ENCODE data around the gene HS2ST1. TPM values are rescaled to one million over a fixed set of nuclear protein-coding genes. Genes with fewer than 3 reads are reported as not detected.
"Not testable (repeated sequence)": the region's sequence is repeated elsewhere in the genome, so short reads cannot be mapped to it uniquely, and the experiment has no call there.

HS2ST1 gene
- total RNA-seq, 1 donor from 2014 or later, result 13.4 TPM

GRCh38 chr1:87017998-87018672 is 103.7 kb downstream of the HS2ST1 start:
- H3K36me3 ChIP-seq (ENCODE audit: control insufficient read depth, insufficient read depth, low read length), result no peaks in the 10 kb centered on the region
- H3K4me3 ChIP-seq (ENCODE audit: low read depth, low read length), result no peak overlapping the region
- DNase-seq (ENCODE audit: low read depth), result no peak
- TF ChIP-seq CTCF (IDR thresholded peaks at IDR 0.05; ENCODE audit: insufficient read depth, low read length, poor library complexity, severe bottlenecking), result no peak
- no peaks in the 10 kb centered on the region for H3K27me3 ChIP-seq (ENCODE audit: control insufficient read depth, insufficient read depth, low read length)

GRCh38 chr1:87023326-87023725 is 108.9 kb downstream of the HS2ST1 start:
- Histone ChIP-seq H3K4me3 (ENCODE audit: low read depth, low read length) (no peak overlapping the region), H3K27me3 (ENCODE audit: control insufficient read depth, insufficient read depth, low read length) (no peaks in the 10 kb centered on the region), H3K36me3 (ENCODE audit: control insufficient read depth, insufficient read depth, low read length) (no peaks in the 10 kb centered on the region)
- no peak for TF ChIP-seq CTCF (IDR thresholded peaks at IDR 0.05; ENCODE audit: insufficient read depth, low read length, poor library complexity, severe bottlenecking)
- DNase-seq (ENCODE audit: low read depth), result no peak

- peak; percentile 70 for TF ChIP-seq CTCF (IDR thresholded peaks at IDR 0.05; ENCODE audit: insufficient read depth, low read length, poor library complexity, severe bottlenecking)
- H3K4me3 ChIP-seq (ENCODE audit: low read depth, low read length), result no peak overlapping the region
- no peaks in the 10 kb centered on the region for H3K36me3 ChIP-seq (ENCODE audit: control insufficient read depth, insufficient read depth, low read length)
- DNase-seq (ENCODE audit: low read depth), result peak; percentile 1
- H3K27me3 ChIP-seq (ENCODE audit: control insufficient read depth, insufficient read depth, low read length), result no peaks in the 10 kb centered on the region
Measured at GRCh38 chr1:87024936-87025540, 110.6 kb downstream of the HS2ST1 start.

- DNase-seq (ENCODE audit: low read depth); H3K4me3 ChIP-seq (ENCODE audit: low read depth, low read length): not testable (repeated sequence)
Measured at GRCh38 chr1:87027561-87027960, 113.1 kb downstream of the HS2ST1 start.

GRCh38 chr1:87028576-87028975 is 114.1 kb downstream of the HS2ST1 start:
- no peak for DNase-seq (ENCODE audit: low read depth)

More at GRCh38 chr1:87027561-87027960, 113.1 kb downstream of the HS2ST1 start:
- not testable (repeated sequence) for H3K27me3 ChIP-seq (ENCODE audit: control insufficient read depth, insufficient read depth, low read length); H3K36me3 ChIP-seq (ENCODE audit: control insufficient read depth, insufficient read depth, low read length)

More at GRCh38 chr1:87028576-87028975, 114.1 kb downstream of the HS2ST1 start:
- no peak overlapping the region for H3K4me3 ChIP-seq (ENCODE audit: low read depth, low read length)
- no peaks in the 10 kb centered on the region for H3K36me3 ChIP-seq (ENCODE audit: control insufficient read depth, insufficient read depth, low read length)
- no peaks in the 10 kb centered on the region for H3K27me3 ChIP-seq (ENCODE audit: control insufficient read depth, insufficient read depth, low read length)
- TF ChIP-seq CTCF (IDR thresholded peaks at IDR 0.05; ENCODE audit: insufficient read depth, low read length, poor library complexity, severe bottlenecking), result no peak
